K562 (cell line): ENCODE data around the gene TRIM38. TPM values are rescaled to one million over a fixed set of nuclear protein-coding genes. Genes with fewer than 3 reads are reported as not detected.

Experiments
- COPS2 ChIP-seq: fragments of 450-650 bp; conservative IDR thresholded peaks from 2 replicates; pipeline ENCODE4 v1.6.1; 2016; ENCODE audit warnings: mild to moderate bottlenecking, moderate library complexity
- E4F1 ChIP-seq: fragments of 250-450 bp; sonication (Bioruptor Pico); IDR thresholded peaks from 2 replicates; pipeline ENCODE4 v1.5.0; 2021; ENCODE audit warnings: mild to moderate bottlenecking, borderline replicate concordance
- HDAC2 ChIP-seq: fragments of 450-650 bp; IDR thresholded peaks from 2 replicates; pipeline ENCODE4 v1.6.1; 2016; ENCODE audit warnings: mild to moderate bottlenecking
- HEY1 ChIP-seq: fragments of 250-450 bp; sonication (Bioruptor Pico); IDR thresholded peaks from 2 replicates; pipeline ENCODE4 v1.5.0; 2020; ENCODE audit warnings: mild to moderate bottlenecking, moderate library complexity, borderline replicate concordance
- HMG20B ChIP-seq: fragments of 250-450 bp; sonication (Bioruptor Pico); IDR thresholded peaks from 2 replicates; pipeline ENCODE4 v1.5.0; 2021; ENCODE audit warnings: mild to moderate bottlenecking
- KDM2B ChIP-seq: fragments of 250-450 bp; sonication (Bioruptor Pico); IDR thresholded peaks from 2 replicates; pipeline ENCODE4 v1.8.0; 2021; ENCODE audit warnings: mild to moderate bottlenecking, moderate library complexity
- MEF2D ChIP-seq: conservative IDR thresholded peaks from 2 replicates; pipeline ENCODE4 v1.6.1; 2016; ENCODE audit warnings: low read depth, missing genetic modification characterization, missing compliant biosample characterization
- MITF ChIP-seq: IDR thresholded peaks from 2 replicates; pipeline ENCODE4 v1.6.1; 2014; ENCODE audit warnings: antibody characterized with exemption
- PRDM10 ChIP-seq: fragments of 450-650 bp; IDR thresholded peaks from 2 replicates; pipeline ENCODE4 v1.6.1; 2018; ENCODE audit not compliant: partially characterized antibody
- PYGO2 ChIP-seq: fragments of 450-650 bp; IDR thresholded peaks from 2 replicates; pipeline ENCODE4 v1.6.1; 2016; ENCODE audit warnings: mild to moderate bottlenecking, missing genetic modification characterization, moderate library complexity, missing compliant biosample characterization
- RBM22 ChIP-seq: fragments of 200-400 bp; formaldehyde crosslinking; IDR thresholded peaks from 2 replicates; pipeline ENCODE4 v1.6.1; 2018; ENCODE audit warnings: low read length, low read depth; ENCODE audit not compliant: poor library complexity, severe bottlenecking
- THRAP3 ChIP-seq: fragments of 450-650 bp; IDR thresholded peaks from 2 replicates; pipeline ENCODE4 v1.6.1; 2016; ENCODE audit warnings: mild to moderate bottlenecking, inconsistent platforms, borderline replicate concordance
- polyA plus RNA-seq, 8 experiments: library from polyadenylated mRNA; depleted of rRNA in 4 of 8; stranded (reverse) in 5 of 8; unstranded in 3 of 8; fragments of >200 nt; fragmentation: Nextera tagmentation in 2 of 8; fragmentation: Illumina TruSeq in 1 of 8; extraction: Ambion mirVana in 2 of 8; extraction: Trizol in 1 of 8; gene quantifications; 2 replicates each; pipeline versions ENCODE4 v1.2.1 to v1.2.3, GENCODE V29; 2011 to 2014; ENCODE audit warnings: inconsistent platforms in 1 of 8, missing spikeins in 1 of 8
- total RNA-seq, 7 experiments: library from RNA; depleted of rRNA in 6 of 7; stranded (reverse); fragments of >200 nt in 6 of 7; fragmentation: Illumina TruSeq in 2 of 7; extraction: Trizol in 2 of 7; gene quantifications; 2 replicates each; pipeline versions ENCODE4 v1.2.1 to v1.2.3, GENCODE V29; 2011 to 2021; ENCODE audit warnings: low replicate concordance in 1 of 7
- TF ChIP-seq, protein P1 (sequence below): sonication (generic); formaldehyde crosslinking; IDR thresholded peaks from 2 replicates; pipeline ENCODE4 v1.8.0; 2023; ENCODE audit warnings: missing genetic modification reagents, mild to moderate bottlenecking, borderline replicate concordance
- TF ChIP-seq, protein P2 (sequence below): fragments of 450-650 bp; formaldehyde crosslinking; IDR thresholded peaks from 2 replicates; pipeline ENCODE4 v1.4.0; 2022; ENCODE audit warnings: mild to moderate bottlenecking, moderate library complexity

TRIM38 gene
- total and polyA plus RNA-seq, 9 of the 15 experiments (the other 6 are each of a cell fraction or from before 2014, with no cell fraction given), result 1.7 to 6.7 (median 6.3) TPM

- TF ChIP-seq PRDM10, result no peak
- TF ChIP-seq HDAC2, result no peak
- TF ChIP-seq, protein P1, sequence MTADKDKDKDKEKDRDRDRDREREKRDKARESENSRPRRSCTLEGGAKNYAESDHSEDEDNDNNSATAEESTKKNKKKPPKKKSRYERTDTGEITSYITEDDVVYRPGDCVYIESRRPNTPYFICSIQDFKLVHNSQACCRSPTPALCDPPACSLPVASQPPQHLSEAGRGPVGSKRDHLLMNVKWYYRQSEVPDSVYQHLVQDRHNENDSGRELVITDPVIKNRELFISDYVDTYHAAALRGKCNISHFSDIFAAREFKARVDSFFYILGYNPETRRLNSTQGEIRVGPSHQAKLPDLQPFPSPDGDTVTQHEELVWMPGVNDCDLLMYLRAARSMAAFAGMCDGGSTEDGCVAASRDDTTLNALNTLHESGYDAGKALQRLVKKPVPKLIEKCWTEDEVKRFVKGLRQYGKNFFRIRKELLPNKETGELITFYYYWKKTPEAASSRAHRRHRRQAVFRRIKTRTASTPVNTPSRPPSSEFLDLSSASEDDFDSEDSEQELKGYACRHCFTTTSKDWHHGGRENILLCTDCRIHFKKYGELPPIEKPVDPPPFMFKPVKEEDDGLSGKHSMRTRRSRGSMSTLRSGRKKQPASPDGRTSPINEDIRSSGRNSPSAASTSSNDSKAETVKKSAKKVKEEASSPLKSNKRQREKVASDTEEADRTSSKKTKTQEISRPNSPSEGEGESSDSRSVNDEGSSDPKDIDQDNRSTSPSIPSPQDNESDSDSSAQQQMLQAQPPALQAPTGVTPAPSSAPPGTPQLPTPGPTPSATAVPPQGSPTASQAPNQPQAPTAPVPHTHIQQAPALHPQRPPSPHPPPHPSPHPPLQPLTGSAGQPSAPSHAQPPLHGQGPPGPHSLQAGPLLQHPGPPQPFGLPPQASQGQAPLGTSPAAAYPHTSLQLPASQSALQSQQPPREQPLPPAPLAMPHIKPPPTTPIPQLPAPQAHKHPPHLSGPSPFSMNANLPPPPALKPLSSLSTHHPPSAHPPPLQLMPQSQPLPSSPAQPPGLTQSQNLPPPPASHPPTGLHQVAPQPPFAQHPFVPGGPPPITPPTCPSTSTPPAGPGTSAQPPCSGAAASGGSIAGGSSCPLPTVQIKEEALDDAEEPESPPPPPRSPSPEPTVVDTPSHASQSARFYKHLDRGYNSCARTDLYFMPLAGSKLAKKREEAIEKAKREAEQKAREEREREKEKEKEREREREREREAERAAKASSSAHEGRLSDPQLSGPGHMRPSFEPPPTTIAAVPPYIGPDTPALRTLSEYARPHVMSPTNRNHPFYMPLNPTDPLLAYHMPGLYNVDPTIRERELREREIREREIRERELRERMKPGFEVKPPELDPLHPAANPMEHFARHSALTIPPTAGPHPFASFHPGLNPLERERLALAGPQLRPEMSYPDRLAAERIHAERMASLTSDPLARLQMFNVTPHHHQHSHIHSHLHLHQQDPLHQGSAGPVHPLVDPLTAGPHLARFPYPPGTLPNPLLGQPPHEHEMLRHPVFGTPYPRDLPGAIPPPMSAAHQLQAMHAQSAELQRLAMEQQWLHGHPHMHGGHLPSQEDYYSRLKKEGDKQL (CRISPR knock-in tag), result no peak
- TF ChIP-seq E4F1, result no peak
- no peak for TF ChIP-seq HMG20B (CRISPR knock-in tag)
- TF ChIP-seq COPS2, result no peak
- no peak for TF ChIP-seq MITF
- no peak for TF ChIP-seq HEY1 (CRISPR knock-in tag)
- TF ChIP-seq RBM22, result no peak
- TF ChIP-seq MEF2D (tag), result no peak
- no peak for TF ChIP-seq KDM2B (CRISPR knock-in tag)
- TF ChIP-seq, protein P2, sequence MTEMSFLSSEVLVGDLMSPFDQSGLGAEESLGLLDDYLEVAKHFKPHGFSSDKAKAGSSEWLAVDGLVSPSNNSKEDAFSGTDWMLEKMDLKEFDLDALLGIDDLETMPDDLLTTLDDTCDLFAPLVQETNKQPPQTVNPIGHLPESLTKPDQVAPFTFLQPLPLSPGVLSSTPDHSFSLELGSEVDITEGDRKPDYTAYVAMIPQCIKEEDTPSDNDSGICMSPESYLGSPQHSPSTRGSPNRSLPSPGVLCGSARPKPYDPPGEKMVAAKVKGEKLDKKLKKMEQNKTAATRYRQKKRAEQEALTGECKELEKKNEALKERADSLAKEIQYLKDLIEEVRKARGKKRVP, result no peak
- TF ChIP-seq THRAP3, result no peak
- no peak for TF ChIP-seq PYGO2 (tag)
Observed at GRCh38 chr6:26028212-26028745, 65.7 kb downstream of the TRIM38 start (continued).
